Measurements from ENCODE around the gene SLC35G6.
"Not testable (repeated sequence)": the region's sequence is repeated elsewhere in the genome, so short reads cannot be mapped to it uniquely, and the experiment has no call there.

SLC35G6 gene

GRCh38 chr17:7471729-7472128 lies 9.5 kb upstream of the SLC35G6 start:
- ChIA-PET POLR2A (ENCODE audit: low non-redundant PET) (interaction anchor here (0.6 kb wide), 1 partner anchor 83 kb away, joined by 5 read pairs; no protein-coding TSS in a partner anchor), CTCF (no interaction called here)
- peak overlapping the region; percentile 35 for H3K27ac ChIP-seq
- TF ChIP-seq CTCF (conservative IDR thresholded peaks at IDR 0.05; ENCODE audit: low read depth) = no peak
- no peak for DNase-seq (ENCODE audit: low spot score)

- ChIA-PET POLR2A (ENCODE audit: low non-redundant PET) (interaction anchor here (0.6 to 0.7 kb wide), 2 partner anchors 74 to 114 kb away, joined by 7 to 15 read pairs; no protein-coding TSS in a partner anchor), CTCF (interaction anchor here (0.6 to 4.0 kb wide), 3 partner anchors 12 to 38 kb away, joined by 3 to 19 read pairs (median 5); partner anchors contain the start of gene CHRNB1)
- peak overlapping the region; percentile 99 for H3K27ac ChIP-seq
- DNase-seq (ENCODE audit: low spot score) = not testable (repeated sequence)
Measured at GRCh38 chr17:7474767-7475166, 6.5 kb upstream of the SLC35G6 start.

GRCh38 chr17:7475764-7476422 lies 5.4 kb upstream of the SLC35G6 start:
- ChIA-PET CTCF (interaction anchor here (0.7 to 4.0 kb wide), 4 partner anchors 13 to 39 kb away, joined by 3 to 19 read pairs (median 4); no protein-coding TSS in a partner anchor), POLR2A (ENCODE audit: low non-redundant PET) (interaction anchor here (0.6 to 1.2 kb wide), 3 partner anchors 12 to 114 kb away, joined by 4 to 5 read pairs (median 4); partner anchors contain the start of gene SOX15)
- H3K27ac ChIP-seq = peak overlapping the region; percentile 99
- TF ChIP-seq CTCF (conservative IDR thresholded peaks at IDR 0.05; ENCODE audit: low read depth) = no peak
- DNase-seq (ENCODE audit: low spot score) = peak; percentile 41

- DNase-seq (ENCODE audit: low spot score) = peak; percentile 89
- TF ChIP-seq CTCF (conservative IDR thresholded peaks at IDR 0.05; ENCODE audit: low read depth) = no peak
- POLR2A ChIA-PET (ENCODE audit: low non-redundant PET) = interaction anchor here (0.5 to 1.2 kb wide), 4 partner anchors 11 to 113 kb away, joined by 3 to 5 read pairs (median 4); partner anchors contain the start of gene SOX15
- CTCF ChIA-PET = interaction anchor here (0.7 to 4.0 kb wide), 3 partner anchors 25 to 40 kb away, joined by 3 to 19 read pairs (median 4); no protein-coding TSS in a partner anchor
- H3K27ac ChIP-seq = peak overlapping the region; percentile 99
Measured at GRCh38 chr17:7476494-7476893, 4.8 kb upstream of the SLC35G6 start.

GRCh38 chr17:7476951-7477350 lies 4.3 kb upstream of the SLC35G6 start:
- ChIA-PET POLR2A (ENCODE audit: low non-redundant PET) (interaction anchor here (0.5 to 0.6 kb wide), 2 partner anchors 18 to 28 kb away, joined by 3 to 5 read pairs; no protein-coding TSS in a partner anchor), CTCF (interaction anchor here (0.7 to 4.0 kb wide), 2 partner anchors 25 to 40 kb away, joined by 4 to 19 read pairs; no protein-coding TSS in a partner anchor)
- H3K27ac ChIP-seq = peak overlapping the region; percentile 99
- TF ChIP-seq CTCF (conservative IDR thresholded peaks at IDR 0.05; ENCODE audit: low read depth) = no peak
- DNase-seq (ENCODE audit: low spot score) = no peak

GRCh38 chr17:7477392-7478275 lies 3.6 kb upstream of the SLC35G6 start:
- TF ChIP-seq CTCF (conservative IDR thresholded peaks at IDR 0.05; ENCODE audit: low read depth) = no peak
- CTCF ChIA-PET = interaction anchor here (0.7 to 4.0 kb wide), 2 partner anchors 31 to 41 kb away, joined by 3 to 19 read pairs; no protein-coding TSS in a partner anchor
- H3K27ac ChIP-seq = peak overlapping the region; percentile 99
- DNase-seq (ENCODE audit: low spot score) = peak; percentile 40
- POLR2A ChIA-PET (ENCODE audit: low non-redundant PET) = no interaction called here
